GM21447 (cell line): ENCODE results near the gene C1QL3.
A peak's percentile ranks its signal among the peaks of the same experiment; 100 is the strongest.

Experiments
- ATAC-seq: cut with Tn5 transposase; IDR thresholded peaks from one replicate; pipeline ENCODE4 v1.9.1; 2021; ENCODE audit not compliant: unreplicated experiment

Gene C1QL3

DNA sequence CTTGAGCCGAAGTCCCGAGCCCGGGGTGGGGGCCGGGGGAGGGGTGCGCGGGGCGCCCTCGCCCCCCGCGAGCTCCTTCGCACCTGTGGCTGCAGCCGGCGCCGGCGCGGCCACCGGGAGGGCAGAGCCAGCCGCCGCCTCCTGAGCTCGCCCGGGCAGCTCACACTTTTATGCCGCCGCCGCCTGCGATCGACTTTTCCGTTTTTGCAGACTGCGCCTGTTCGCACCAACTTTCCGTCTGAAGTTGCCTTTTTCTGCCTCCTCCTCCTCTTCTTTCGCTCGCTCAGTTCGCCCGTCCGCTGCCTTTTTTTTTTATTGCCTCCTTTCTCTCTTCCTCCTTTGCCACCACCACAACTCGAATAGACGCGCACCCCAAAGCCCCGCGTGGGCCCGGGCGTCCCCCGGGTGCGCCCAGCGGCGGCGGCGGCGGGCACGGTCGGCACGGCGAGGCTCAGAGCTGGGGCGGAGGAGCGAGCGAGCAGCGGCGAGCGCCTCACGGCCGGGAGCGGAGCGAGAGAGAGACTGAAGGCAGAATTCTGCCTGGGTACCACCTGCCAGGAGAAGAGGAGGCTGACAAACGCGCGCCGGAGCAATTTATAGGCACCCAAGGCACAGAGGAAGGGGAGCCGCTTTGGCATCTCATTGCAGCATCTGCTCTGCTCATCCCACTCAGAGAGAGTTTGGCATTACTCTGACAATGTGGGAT lies at the start of gene C1QL3:
TSS of gene C1QL3 (minus strand) at position 569 of the 706 bp plus-strand sequence. CDS start 814 bp downstream, outside the sequence.
- peak; percentile 39 for ATAC-seq

- ATAC-seq: peak; percentile 95
Observed at GRCh38 chr10:16570731-16571130, 49.1 kb upstream of the C1QL3 start.

DNA sequence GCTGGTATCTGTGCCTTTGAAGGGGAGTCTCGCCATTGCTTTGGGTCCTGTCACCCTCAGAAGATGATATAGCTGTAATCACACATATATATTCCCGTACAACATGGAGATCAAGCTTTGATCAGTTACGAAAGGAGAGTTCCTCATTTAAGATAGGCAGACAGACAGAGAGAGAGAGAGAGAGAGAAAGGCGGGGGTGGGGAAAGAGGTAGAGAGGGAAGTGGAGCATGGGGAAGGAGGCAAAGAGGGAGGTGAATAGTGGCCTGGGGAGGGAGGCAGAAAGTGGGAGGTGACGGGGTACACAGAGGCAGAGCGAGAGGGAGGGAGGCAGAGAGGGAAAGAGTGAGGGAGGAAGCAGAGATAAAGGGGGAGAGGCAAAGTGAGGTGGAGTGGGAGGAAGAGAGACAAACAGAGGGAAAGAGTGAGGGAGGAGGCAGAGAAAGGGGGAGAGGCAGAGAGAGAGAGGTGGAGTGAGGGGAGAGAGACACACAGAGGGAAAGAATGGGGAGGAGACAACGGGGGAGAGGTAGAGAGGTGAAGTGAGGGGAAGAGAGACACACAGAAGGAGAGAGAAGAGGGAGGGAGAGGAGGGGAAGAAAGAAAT lies 44.6 kb upstream of the C1QL3 start:
- ATAC-seq: no peak

DNA sequence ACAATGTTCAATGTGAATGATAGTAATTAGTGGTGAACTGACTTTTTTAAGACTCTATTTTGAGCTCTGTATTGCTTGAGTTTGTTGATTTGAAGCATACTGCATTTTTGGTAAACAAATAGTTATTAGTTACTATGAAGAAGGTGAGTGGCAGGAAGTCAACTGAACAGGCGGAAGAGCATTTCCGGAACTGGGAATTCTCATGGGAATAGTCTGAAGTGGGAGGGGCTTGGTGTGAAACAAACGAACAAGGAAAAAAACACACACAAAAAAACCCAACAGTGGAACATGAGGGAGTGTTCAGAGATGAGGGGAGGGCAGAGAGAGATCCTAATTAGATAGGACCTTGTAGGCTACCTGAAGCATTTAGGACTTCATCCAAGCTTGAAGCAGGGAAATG lies 43.9 kb upstream of the C1QL3 start:
- ATAC-seq: no peak

- no peak for ATAC-seq
Observed at GRCh38 chr10:16562891-16563290, 41.2 kb upstream of the C1QL3 start.

GRCh38 chr10:16559236-16559773 lies 37.6 kb upstream of the C1QL3 start:
- no peak for ATAC-seq

GRCh38 chr10:16547973-16548372 lies 26.3 kb upstream of the C1QL3 start:
- ATAC-seq: no peak

DNA sequence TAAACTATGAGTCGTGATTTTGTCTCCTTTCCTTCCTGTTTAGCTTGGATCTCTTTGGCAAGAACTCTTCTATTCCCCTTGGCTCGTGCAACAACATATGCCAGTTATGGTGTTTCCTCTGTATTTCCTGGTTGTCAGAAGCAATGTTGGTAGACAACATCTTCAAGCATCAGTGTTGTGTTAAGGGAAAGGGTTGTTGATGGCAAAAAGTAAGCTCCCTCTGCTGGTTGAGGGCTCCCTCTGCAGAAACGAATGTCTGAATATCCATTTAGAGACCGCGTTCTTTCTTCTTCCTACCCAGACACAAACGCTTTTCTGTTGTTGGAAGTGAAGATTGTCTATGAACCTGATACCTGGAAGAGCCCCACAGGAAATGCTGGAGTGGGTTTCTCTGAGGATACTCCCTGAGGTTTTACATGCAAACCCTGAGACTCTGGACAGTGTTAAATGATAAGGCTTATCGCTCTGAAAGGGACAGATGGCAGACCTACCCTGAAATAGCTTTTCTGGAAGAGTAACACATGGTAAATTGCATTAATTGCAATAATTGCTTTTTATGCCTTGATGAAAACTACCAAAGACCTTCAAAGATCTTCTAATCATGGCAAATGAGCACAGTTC lies 23.5 kb upstream of the C1QL3 start:
- ATAC-seq: no peak

DNA sequence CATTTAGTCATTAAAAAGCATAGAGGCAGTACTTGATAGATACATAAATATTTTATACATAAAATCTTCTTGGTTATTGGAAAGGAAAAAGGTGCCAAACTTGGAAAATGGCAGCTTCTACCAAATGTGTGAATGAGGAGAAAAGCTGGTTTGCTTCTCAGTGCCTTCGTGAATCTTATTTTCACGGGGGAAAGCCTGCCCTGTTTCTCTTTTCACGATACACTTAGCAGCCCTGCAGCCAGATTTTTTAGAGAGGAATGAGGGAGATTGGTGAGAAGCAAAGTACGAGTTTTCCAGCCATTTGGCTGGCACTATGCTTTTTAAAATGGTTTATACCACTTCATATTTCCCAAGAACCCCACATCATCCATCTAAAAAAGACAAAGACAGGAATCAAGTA lies 22.9 kb upstream of the C1QL3 start:
- no peak for ATAC-seq

GRCh38 chr10:16544099-16544498 lies 22.4 kb upstream of the C1QL3 start:
- no peak for ATAC-seq

DNA sequence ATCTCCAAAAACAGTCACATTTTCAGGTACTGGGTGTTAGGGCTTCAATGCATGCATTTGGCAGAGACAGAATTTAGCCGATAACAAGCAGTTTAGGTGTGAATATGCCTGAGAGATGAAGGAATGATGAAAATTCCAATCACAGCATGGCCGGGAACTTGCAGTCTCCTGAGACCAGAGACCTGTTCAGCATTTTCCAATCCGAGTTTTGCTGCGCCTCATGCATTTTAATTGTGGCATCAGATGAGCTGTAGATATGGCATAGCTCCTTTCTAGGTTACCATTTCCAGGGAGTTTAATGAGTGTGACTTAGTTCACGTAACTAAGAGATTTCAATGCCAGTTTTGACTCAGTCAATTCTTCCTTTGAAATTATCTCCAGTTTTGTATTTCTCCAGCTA lies 14.5 kb upstream of the C1QL3 start:
- no peak for ATAC-seq

DNA sequence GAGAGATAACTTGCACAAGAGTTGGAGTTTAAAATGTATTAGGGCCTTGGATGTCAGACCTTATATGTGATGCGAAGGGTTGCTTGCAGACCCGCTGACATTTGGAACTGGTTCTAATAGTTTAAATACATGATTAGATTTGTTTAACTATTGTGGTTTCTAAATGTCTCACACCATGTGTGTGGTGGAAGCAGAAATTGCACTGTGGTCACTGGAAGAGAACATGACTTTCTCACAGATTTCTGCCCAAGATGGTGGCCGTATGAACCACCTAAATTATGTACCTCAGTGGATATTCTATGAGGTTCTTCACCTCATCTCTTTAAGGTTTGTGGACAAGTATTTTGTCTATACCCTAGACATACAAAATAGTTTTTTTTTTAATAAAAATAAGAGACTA lies 8.2 kb upstream of the C1QL3 start:
- ATAC-seq: no peak

DNA sequence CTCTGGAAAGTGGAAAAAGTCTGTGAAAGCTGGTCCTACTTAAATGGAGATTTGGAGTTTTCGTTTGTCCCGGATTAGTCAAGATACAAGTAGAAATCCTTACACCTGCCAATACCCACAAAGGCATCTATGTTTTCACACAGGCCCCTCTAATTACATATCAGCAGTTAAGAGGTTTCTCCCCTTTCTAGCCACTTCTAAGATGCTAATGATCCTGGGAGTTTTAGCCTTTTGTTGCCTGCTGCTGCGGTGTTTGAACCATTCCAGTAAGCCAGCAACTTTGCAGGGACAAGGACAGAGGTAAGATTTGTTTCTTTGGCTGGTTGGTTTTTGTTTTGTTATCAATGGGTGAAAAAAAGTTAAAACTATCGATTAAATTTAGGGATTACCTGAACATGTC lies 5.8 kb upstream of the C1QL3 start:
- ATAC-seq: no peak

- ATAC-seq: peak; percentile 62
Observed at GRCh38 chr10:16520900-16521299, 779 bp downstream of the C1QL3 start.

- ATAC-seq: peak; percentile 35
Observed at GRCh38 chr10:16519908-16520861, 1.5 kb downstream of the C1QL3 start.

GRCh38 chr10:16519250-16519907 lies 2.3 kb downstream of the C1QL3 start:
- ATAC-seq: no peak

- ATAC-seq: no peak
Observed at GRCh38 chr10:16518822-16519221, 2.9 kb downstream of the C1QL3 start.

DNA sequence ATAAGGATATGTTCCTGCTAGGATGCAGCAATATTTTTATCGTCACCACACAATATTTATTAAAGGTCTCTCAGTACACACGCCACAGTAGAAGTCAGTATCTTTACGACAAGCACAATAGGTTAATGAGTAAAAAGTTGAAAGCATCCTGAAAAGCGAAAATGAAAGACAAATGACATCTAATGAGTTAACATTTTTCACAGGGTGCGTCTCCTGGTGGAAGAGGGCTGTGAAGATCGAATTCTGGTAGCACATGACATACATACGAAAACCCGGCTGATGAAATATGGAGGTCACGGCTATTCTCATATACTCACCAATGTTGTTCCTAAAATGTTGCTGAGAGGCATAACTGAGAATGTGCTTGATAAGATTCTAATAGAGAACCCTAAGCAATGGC lies 10.8 kb downstream of the C1QL3 start:
- ATAC-seq: no peak

- ATAC-seq: no peak
Observed at GRCh38 chr10:16509996-16510395, 11.7 kb downstream of the C1QL3 start.

DNA sequence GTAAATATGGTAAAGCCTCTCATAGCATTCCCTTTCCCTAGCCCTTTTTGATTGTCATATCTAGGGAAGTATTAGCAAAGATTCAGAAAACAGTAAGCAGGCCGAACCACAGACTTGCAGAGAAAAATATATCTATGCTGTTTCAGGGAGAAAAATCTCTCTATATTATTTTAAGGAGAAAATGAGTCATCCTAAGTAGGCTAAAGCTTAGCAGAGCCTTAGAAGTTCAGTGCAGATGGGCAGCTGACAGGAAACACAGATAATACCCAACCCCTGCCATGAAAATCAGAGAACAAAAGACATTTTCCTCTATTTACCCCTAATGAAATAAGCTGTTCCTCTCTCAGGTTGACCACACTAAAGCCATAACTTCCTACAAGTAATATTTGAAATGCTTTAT lies 16.5 kb downstream of the C1QL3 start:
- no peak for ATAC-seq
